RKO (cell line): Measurements from ENCODE around the gene CFAP61.
A peak's percentile ranks its signal among the peaks of the same experiment; 100 is the strongest.

Source experiments
- DNase-seq: peaks from one replicate; pipeline ENCODE4 v3.0.0-alpha.2; 2016; ENCODE audit warnings: low spot score

CFAP61 gene

GRCh38 chr20:20404633-20405032 is 352.3 kb downstream of the CFAP61 start:
- DNase-seq = no peak

- DNase-seq = no peak
Observed at GRCh38 chr20:20405623-20406022, 353.3 kb downstream of the CFAP61 start.

- DNase-seq = no peak
Observed at GRCh38 chr20:20406306-20406705, 354.0 kb downstream of the CFAP61 start.

GRCh38 chr20:20407891-20408805 is 355.8 kb downstream of the CFAP61 start:
- peak; percentile 45 for DNase-seq

GRCh38 chr20:20409331-20409730 is 357.0 kb downstream of the CFAP61 start:
- no peak for DNase-seq
